Endothelial cell of umbilical vein (primary cell): ENCODE measurements around the gene GBF1. TPM values are rescaled to one million over a fixed set of nuclear protein-coding genes. Genes with fewer than 3 reads are reported as not detected.
A peak's percentile ranks its signal among the peaks of the same experiment; 100 is the strongest.

ENCODE experiments used
- BruUV-seq: library from RNA; stranded (reverse); fragments of 400-500 nt; replicated peaks from 2 replicates; lab custom pipeline; 2021; lab: Mats Ljungman, UMichigan
- CTCF ChIA-PET: fragments of 300-600, 350-600 bp; sonication (Branson Sonifier 250); formaldehyde crosslinking; loops from one replicate; lab custom pipeline; 2021; ENCODE audit warnings: antibody characterized with exemption, inconsistent platforms; lab: Charles Lee
- POLR2A ChIA-PET: fragments of 300-600, 350-600 bp; sonication (Branson Sonifier 250); formaldehyde crosslinking; loops from one replicate; lab custom pipeline; 2021; ENCODE audit warnings: antibody characterized with exemption, inconsistent platforms; lab: Charles Lee
- DNase-seq: peaks from one replicate; pipeline ENCODE4 v3.0.0-alpha.2; 2011; ENCODE audit warnings: low read depth, low spot score
- FAIRE-seq: peaks from 2 replicates; lab custom pipeline; 2011; peaks lifted over from hg19 to GRCh38; lab: Jason Lieb, UNC
- H2AFZ ChIP-seq: 2 replicates; pipeline ENCODE4 v1.6.0; 2012; ENCODE audit warnings: low read depth, low read length, control low read depth, inconsistent platforms
- H3K27ac ChIP-seq: 2 replicates; pipeline ENCODE4 v1.5.1; 2011; ENCODE audit warnings: low read depth, mild to moderate bottlenecking, control low read depth, low read length, moderate library complexity; ENCODE audit not compliant: insufficient read depth
- H3K27me3 ChIP-seq, 2 experiments: 2 replicates each; pipeline versions ENCODE4 v1.6.0 to v1.6.1; 2011; ENCODE audit warnings: low read length in 2 of 2, mixed read lengths in 1 of 2; ENCODE audit not compliant: control insufficient read depth in 2 of 2, insufficient read depth in 2 of 2
- H3K36me3 ChIP-seq, 2 experiments: 2 replicates in 1 of 2; 3 replicates in 1 of 2; pipeline ENCODE4 v1.5.1; 2011; ENCODE audit warnings: low read length in 2 of 2, mild to moderate bottlenecking in 1 of 2, moderate library complexity in 1 of 2; ENCODE audit not compliant: control insufficient read depth in 2 of 2, insufficient read depth in 2 of 2; ENCODE audit errors: extremely low read depth in 1 of 2
- H3K4me1 ChIP-seq: 3 replicates; pipeline ENCODE4 v1.5.1; 2011; ENCODE audit warnings: mild to moderate bottlenecking, low read length; ENCODE audit not compliant: control insufficient read depth, insufficient read depth; ENCODE audit errors: extremely low read depth
- H3K4me2 ChIP-seq: 2 replicates; pipeline ENCODE4 v1.6.1; 2011; ENCODE audit warnings: low read length, control low read depth, mixed read lengths; ENCODE audit not compliant: insufficient read depth
- H3K4me3 ChIP-seq, 3 experiments: fragments of 200-600 bp in 1 of 3; sonication (generic), shearing (Covaris generic) in 1 of 3; replicated peaks in 1 of 3; 2 replicates each; pipeline ENCODE4 v1.5.1; 2011 to 2016; ENCODE audit warnings: control low read depth in 3 of 3, low read length in 3 of 3, mild to moderate bottlenecking in 2 of 3, inconsistent platforms in 1 of 3, low read depth in 1 of 3, moderate library complexity in 1 of 3; ENCODE audit not compliant: insufficient read depth in 1 of 3
- H3K79me2 ChIP-seq: 2 replicates; pipeline ENCODE4 v1.6.0; 2012; ENCODE audit warnings: low read length, inconsistent platforms; ENCODE audit not compliant: control insufficient read depth, insufficient read depth
- H3K9ac ChIP-seq: replicated peaks from 2 replicates; pipeline ENCODE3; 2011; ENCODE audit warnings: low read length, control low read depth; ENCODE audit not compliant: insufficient read depth; ENCODE audit errors: extremely low read depth
- H3K9me1 ChIP-seq: replicated peaks from 3 replicates; pipeline ENCODE4 v1.6.0; 2011; ENCODE audit warnings: mild to moderate bottlenecking, low read length; ENCODE audit not compliant: control insufficient read depth, insufficient read depth; ENCODE audit errors: extremely low read depth
- H3K9me3 ChIP-seq: replicated peaks from 2 replicates; pipeline ENCODE4 v1.5.1; 2012; ENCODE audit warnings: low read length, inconsistent platforms; ENCODE audit not compliant: control insufficient read depth, insufficient read depth
- H4K20me1 ChIP-seq: replicated peaks from 2 replicates; pipeline ENCODE3; 2011; ENCODE audit warnings: mild to moderate bottlenecking, low read length; ENCODE audit not compliant: control insufficient read depth, insufficient read depth; ENCODE audit errors: extremely low read depth
- POLR2A ChIP-seq: IDR thresholded peaks from 2 replicates; pipeline ENCODE4 v1.6.1; 2012; ENCODE audit warnings: low read depth, mild to moderate bottlenecking, control low read depth, low read length
- POLR2AphosphoS5 ChIP-seq: IDR thresholded peaks from 2 replicates; pipeline ENCODE4 v1.6.1; 2012; ENCODE audit warnings: low read depth, mild to moderate bottlenecking, control low read depth, low read length, moderate library complexity; ENCODE audit not compliant: insufficient read depth
- dilution Hi-C: fragments of 300-500 bp; cut with MboI; formaldehyde crosslinking; loops from one replicate; pipeline ENCODE4 v1.15.0; 2019; ENCODE audit warnings: low sequenced_read_pairs; ENCODE audit not compliant: extremely low pct_ligation_motif_present
- intact Hi-C: fragments of 100-400 bp; cut with micrococcal nuclease; formaldehyde crosslinking; loops from one replicate; pipeline ENCODE4 v1.10.0; 2022
- polyA plus RNA-seq, 4 experiments: library from polyadenylated mRNA; depleted of rRNA in 3 of 4; stranded (reverse) in 3 of 4; unstranded in 1 of 4; fragments of >200 nt; gene quantifications; 2 replicates each; pipeline versions ENCODE4 v1.2.1 to v1.2.3, GENCODE V29; 2011 to 2012; ENCODE audit warnings: missing spikeins in 1 of 4
- total RNA-seq: library from RNA; stranded (reverse); gene quantifications from 2 replicates; pipeline ENCODE4 v1.2.3, GENCODE V29; 2021
- TF ChIP-seq, protein P1 (sequence below), 2 donors: IDR thresholded peaks; 1 replicate in 1 of 2; 2 replicates in 1 of 2; pipeline ENCODE4 v1.5.1; 2011; ENCODE audit warnings: low read length in 2 of 2, mild to moderate bottlenecking in 2 of 2, moderate library complexity in 2 of 2, control low read depth in 1 of 2, inconsistent platforms in 1 of 2, low read depth in 1 of 2; ENCODE audit not compliant: insufficient read depth in 1 of 2; ENCODE audit errors: extremely low read depth in 1 of 2

The GBF1 gene
- total and polyA plus RNA-seq, 2 donors (not counting 3 experiments of a cell fraction or from before 2014, with no cell fraction given): 26.0 to 49.7 TPM

- H3K27me3 ChIP-seq: peaks cover 4 to 5% of the 10 kb centered on the region in 2 experiments
- H3K9ac ChIP-seq: peak within 1 kb of the TSS; percentile 81
- intact Hi-C loops: loop anchor here (1.0 to 2.0 kb wide), 3 partner anchors 107 to 317 kb away; partner anchors contain the start of gene ACTR1A
- H3K4me2 ChIP-seq: peak within 1 kb of the TSS; percentile 55
- no peaks in the 10 kb centered on the region for H3K9me1 ChIP-seq
- CTCF ChIA-PET: interaction anchor here (0.7 to 9.2 kb wide), 18 partner anchors 9 to 227 kb away, joined by 3 to 168 read pairs (median 3); partner anchors contain the start of genes CUEDC2 and FBXL15
- H3K27ac ChIP-seq: peak within 1 kb of the TSS; percentile 87
- no peaks in the 10 kb centered on the region for H3K79me2 ChIP-seq
- DNase-seq: peak; percentile 91
- TF ChIP-seq POLR2A: peak; percentile 48
- TF ChIP-seq, protein P1, sequence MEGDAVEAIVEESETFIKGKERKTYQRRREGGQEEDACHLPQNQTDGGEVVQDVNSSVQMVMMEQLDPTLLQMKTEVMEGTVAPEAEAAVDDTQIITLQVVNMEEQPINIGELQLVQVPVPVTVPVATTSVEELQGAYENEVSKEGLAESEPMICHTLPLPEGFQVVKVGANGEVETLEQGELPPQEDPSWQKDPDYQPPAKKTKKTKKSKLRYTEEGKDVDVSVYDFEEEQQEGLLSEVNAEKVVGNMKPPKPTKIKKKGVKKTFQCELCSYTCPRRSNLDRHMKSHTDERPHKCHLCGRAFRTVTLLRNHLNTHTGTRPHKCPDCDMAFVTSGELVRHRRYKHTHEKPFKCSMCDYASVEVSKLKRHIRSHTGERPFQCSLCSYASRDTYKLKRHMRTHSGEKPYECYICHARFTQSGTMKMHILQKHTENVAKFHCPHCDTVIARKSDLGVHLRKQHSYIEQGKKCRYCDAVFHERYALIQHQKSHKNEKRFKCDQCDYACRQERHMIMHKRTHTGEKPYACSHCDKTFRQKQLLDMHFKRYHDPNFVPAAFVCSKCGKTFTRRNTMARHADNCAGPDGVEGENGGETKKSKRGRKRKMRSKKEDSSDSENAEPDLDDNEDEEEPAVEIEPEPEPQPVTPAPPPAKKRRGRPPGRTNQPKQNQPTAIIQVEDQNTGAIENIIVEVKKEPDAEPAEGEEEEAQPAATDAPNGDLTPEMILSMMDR (IDR thresholded peaks at IDR 0.05; ENCODE audit: extremely low read depth in 1 of 2, insufficient read depth in 1 of 2, low read depth in 1 of 2, low read length in 2 of 2): no peak
- peak; percentile 17 for TF ChIP-seq POLR2AphosphoS5
- dilution Hi-C loops: no loop called here
- H2AFZ ChIP-seq: peak within 1 kb of the TSS; percentile 77
- peak within 1 kb of the TSS; percentile 31 to 53 (median 36) for H3K4me3 ChIP-seq
- peaks cover 17% of the 10 kb centered on the region for H3K4me1 ChIP-seq
- H3K36me3 ChIP-seq: peaks cover 0 to 17% of the 10 kb centered on the region in 2 experiments
- no peaks in the 10 kb centered on the region for H3K9me3 ChIP-seq
- FAIRE-seq: peak; percentile 94
- BruUV-seq: TSS peak; percentile 59
- POLR2A ChIA-PET: interaction anchor here (0.7 kb wide), 1 partner anchor 169 kb away, joined by 3 read pairs; the partner anchor contains the start of gene ELOVL3
- no peaks in the 10 kb centered on the region for H4K20me1 ChIP-seq
Measured at GRCh38 chr10:102395400-102396316, 150.3 kb downstream of the GBF1 start, which contains the start of gene NFKB2. Gene NFKB2, plus strand, starts transcription at chr10:102395705. Its CDS starts 255 bp downstream, at chr10:102395960.
